GM21423 (cell line): ENCODE results near the gene TGFBR3L.
"Not testable (repeated sequence)": the region's sequence is repeated elsewhere in the genome, so short reads cannot be mapped to it uniquely, and the experiment has no call there.

Source experiments
- ATAC-seq: cut with Tn5 transposase; IDR thresholded peaks from one replicate; pipeline ENCODE4 v1.9.1; 2021; ENCODE audit warnings: mild to moderate bottlenecking, moderate library complexity; ENCODE audit not compliant: unreplicated experiment

Gene TGFBR3L

DNA sequence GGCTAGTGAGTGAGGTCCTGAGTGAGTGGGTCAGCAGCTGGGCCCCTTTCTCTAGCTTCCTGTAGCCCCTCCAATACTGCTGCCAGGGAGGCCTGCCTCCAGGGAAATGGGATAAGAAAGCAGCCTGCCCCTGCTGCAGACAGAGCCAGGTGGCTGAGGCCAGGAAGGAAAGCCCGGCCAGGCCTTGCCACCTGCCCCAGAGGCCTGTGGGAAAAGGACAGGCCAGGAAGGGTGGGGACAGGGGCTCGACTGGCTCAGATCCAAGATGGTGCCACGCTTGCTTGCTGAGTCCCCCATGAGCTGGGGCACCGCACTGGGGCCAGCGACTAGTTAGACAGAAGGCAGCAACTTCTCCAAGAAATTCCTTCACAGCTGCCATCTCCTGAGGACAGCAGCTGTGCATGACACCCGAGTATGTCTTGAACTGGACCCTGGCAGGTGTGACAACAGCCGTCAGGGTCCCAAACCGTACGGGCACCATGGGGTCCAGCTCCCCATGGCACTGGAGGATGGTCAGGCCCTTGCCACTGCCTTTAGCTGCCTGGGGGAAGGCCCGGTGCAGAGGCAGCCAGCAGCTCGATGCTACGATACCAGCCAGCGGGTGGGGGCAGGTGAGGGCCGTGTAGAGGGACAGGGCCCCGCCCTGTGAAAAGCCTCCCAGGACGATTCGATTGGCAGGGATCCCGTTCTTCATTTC is 35.4 kb upstream of the TGFBR3L start:
- no peak for ATAC-seq

- no peak for ATAC-seq
Observed at GRCh38 chr19:7879836-7880235, 34.8 kb upstream of the TGFBR3L start.

DNA sequence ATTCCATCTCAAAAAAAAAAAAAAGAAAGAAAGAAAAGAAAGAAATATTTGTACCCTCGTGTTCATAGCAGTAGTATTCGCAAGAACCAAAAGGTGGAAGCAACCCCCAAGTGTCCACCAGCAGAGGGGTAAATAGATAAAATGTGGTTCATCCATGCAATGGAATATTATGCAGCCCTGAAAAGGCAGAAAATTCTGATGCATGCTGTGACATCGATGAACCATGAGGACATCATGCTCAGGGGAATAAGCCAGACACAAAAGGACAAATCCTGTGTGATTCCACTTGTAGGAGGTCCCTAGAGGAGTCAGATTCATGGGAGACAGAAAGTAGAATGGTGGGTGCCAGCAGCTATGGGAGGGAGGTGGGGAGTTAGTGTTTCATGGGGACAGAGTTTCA is 32.7 kb upstream of the TGFBR3L start:
- no peak for ATAC-seq

GRCh38 chr19:7883105-7883504 is 31.5 kb upstream of the TGFBR3L start:
- no peak for ATAC-seq

GRCh38 chr19:7883796-7884570 is 30.6 kb upstream of the TGFBR3L start:
- no peak for ATAC-seq

DNA sequence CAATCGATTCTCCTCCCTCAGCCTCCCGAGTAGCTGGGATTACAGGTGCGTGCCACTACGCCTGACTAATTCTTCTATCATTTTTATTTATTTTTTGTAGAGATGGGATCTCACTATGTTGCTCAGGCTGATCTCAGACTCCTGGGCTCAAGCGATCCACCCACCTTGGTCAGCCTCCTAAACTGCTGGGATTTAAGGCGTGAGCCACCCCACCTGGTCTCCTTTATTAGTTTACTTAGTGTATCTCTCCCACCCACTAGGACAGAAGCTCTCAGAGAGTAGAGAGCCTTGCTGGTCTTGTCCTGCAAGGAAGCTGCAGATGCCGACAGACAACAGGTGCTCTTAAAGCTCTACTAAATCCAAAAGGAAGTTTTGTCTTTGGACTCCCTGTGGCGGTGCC is 28.8 kb upstream of the TGFBR3L start:
- no peak for ATAC-seq

DNA sequence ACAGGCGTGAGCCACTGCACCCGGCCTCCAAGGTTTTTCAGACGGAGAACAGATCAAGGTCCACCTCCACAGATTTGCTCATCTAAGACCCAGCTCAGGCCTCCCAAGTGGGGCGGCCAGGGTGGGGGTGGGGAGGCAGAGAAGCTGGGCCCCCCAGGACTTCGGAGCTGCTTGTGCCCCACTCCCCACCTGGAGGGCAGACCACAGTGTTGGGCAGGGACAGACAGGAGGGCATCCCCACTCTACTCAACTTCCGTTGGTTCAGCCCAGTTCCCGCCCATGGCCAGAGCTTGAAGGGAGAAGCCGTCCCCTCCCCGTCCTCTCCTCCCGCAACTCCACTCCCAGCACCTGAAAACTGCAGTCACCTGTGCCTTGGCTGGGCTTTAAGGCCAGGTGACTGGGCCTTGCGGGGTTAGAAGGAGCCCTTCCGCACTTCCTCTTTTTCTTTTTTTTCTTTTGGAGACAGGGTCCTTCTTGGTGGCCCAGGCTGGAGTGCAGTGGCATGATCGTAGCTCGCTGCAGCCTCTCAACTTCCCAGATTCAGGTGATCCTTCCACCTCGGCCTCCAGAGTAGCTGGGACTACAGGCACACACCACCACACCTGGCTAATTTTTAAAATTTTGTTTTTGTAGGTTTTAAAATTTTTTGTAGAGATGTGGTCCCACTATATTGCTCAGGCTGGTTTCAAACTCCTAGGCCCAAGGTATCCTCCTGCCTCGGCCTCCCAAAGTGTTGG is 27.1 kb upstream of the TGFBR3L start:
- no peak for ATAC-seq

- ATAC-seq, result no peak
Observed at GRCh38 chr19:7888145-7888825, 26.3 kb upstream of the TGFBR3L start, which contains the start of gene LRRC8E. LRRC8E (plus strand) TSS chr19:7888510; CDS start chr19:7895604, 7,094 bp downstream.

DNA sequence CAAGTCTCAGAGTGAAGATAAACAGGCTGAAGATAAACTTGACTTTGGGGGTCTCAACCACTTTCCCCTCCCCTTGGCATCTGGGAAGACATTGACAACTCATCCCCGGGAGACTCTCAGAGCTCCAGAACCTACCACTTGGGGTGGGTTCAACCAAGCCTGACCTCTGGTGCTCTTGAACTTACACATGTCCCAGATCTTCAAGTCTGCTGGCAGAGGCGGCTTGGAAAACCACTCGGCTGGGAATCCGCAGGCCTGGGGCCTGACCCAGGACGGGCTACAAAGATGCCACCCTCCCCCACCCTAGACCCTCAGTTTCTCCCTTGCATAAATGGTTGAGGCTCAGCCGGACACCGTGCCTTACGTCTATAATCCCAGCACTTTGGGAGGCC is 25.8 kb upstream of the TGFBR3L start:
- no peak for ATAC-seq

GRCh38 chr19:7893362-7894101 is 21.1 kb upstream of the TGFBR3L start:
- not testable (repeated sequence) for ATAC-seq

- no peak for ATAC-seq
Observed at GRCh38 chr19:7894612-7895309, 19.9 kb upstream of the TGFBR3L start.

DNA sequence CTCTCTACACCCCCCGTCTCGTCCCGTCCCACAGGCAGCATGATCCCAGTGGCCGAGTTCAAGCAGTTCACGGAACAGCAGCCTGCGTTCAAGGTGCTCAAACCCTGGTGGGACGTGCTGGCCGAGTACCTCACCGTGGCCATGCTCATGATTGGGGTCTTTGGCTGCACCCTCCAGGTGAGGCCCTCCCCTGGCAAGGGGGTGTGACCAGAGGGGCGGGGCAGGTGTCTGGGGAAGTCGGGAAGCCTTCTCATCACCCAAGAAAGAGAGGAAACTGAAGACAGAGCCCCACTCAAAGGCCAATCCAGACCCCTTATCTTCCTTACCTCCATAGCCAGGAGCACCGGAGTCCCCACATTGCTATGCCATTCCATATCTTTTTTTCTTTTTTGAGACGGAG is 19.1 kb upstream of the TGFBR3L start:
- ATAC-seq, result no peak

GRCh38 chr19:7897292-7897691 is 17.3 kb upstream of the TGFBR3L start:
- ATAC-seq, result no peak

- no peak for ATAC-seq
Observed at GRCh38 chr19:7898967-7899366, 15.7 kb upstream of the TGFBR3L start.

- ATAC-seq, result no peak
Observed at GRCh38 chr19:7899751-7900378, 14.8 kb upstream of the TGFBR3L start.

DNA sequence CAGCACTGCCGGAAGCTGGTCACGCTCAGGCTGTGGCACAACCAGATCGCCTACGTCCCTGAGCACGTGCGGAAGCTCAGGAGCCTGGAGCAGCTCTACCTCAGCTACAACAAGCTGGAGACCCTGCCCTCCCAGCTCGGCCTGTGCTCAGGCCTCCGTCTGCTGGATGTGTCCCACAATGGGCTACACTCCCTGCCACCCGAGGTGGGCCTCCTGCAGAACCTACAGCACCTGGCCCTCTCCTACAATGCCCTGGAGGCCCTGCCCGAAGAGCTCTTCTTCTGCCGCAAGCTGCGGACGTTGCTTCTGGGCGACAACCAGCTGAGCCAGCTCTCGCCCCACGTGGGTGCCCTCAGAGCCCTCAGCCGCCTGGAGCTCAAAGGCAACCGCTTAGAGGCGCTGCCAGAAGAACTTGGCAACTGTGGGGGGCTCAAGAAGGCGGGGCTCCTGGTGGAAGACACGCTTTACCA is 14.2 kb upstream of the TGFBR3L start:
- no peak for ATAC-seq

DNA sequence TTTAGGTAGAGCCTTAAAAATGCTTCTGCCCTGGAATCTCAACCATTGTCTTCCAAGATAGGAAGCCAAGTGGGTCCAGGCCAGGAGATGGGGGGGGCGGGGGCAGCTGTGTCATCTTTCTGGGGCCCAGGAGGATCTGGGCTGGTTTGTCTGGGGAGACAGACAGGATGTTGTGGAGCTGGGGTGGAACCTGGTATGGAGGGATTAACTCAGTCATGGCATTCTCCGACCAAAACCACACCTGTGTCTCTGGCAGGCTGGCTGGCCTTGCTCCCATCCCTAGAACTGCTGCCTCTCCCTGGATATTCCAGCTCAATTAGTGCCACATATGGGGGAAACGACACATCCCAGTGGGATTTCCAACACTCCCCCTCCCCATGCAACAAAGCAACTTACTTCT is 13.7 kb upstream of the TGFBR3L start:
- ATAC-seq, result no peak

GRCh38 chr19:7901337-7901736 is 13.3 kb upstream of the TGFBR3L start:
- no peak for ATAC-seq

DNA sequence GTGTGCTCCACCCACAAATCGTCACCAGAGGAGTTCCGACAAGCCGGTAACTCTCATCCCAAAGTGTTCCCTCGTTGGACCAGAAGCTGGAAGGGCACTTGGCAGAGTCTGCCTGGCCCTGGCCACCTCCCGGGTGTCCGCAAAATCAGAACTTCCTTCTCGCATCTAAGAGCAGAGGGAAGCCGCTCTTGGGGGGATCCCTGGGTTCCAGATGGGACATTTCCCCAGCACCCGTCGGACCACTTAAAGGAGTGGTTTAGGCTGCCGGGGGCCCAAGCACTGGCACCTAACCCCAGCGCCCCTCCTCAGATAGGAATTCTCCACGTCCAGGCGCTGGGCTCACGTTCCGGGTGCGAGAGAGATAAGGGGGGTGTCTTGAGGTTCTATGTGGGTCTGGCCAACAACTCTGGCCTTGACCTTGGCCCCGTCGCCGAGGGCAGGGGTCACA is 11.8 kb upstream of the TGFBR3L start:
- ATAC-seq, result no peak
